D721Med (cell line): ENCODE data around the gene TBX15.

Experiments
- DNase-seq: peaks from one replicate; pipeline ENCODE4 v3.0.0; 2011; ENCODE audit warnings: low spot score; ENCODE audit not compliant: insufficient read length
- FAIRE-seq: peaks from 2 replicates; lab custom pipeline; 2011; peaks lifted over from hg19 to GRCh38; lab: Jason Lieb, UNC
- TF ChIP-seq, protein P1 (sequence below): IDR thresholded peaks from 2 replicates; pipeline ENCODE4 v1.5.1; 2012; ENCODE audit warnings: mild to moderate bottlenecking, control low read depth; ENCODE audit not compliant: insufficient read depth; ENCODE audit errors: missing control alignments

The TBX15 gene

GRCh38 chr1:118890851-118891384 is 97.2 kb downstream of the TBX15 start:
- no peak for DNase-seq
- no peak for FAIRE-seq
- TF ChIP-seq, protein P1, sequence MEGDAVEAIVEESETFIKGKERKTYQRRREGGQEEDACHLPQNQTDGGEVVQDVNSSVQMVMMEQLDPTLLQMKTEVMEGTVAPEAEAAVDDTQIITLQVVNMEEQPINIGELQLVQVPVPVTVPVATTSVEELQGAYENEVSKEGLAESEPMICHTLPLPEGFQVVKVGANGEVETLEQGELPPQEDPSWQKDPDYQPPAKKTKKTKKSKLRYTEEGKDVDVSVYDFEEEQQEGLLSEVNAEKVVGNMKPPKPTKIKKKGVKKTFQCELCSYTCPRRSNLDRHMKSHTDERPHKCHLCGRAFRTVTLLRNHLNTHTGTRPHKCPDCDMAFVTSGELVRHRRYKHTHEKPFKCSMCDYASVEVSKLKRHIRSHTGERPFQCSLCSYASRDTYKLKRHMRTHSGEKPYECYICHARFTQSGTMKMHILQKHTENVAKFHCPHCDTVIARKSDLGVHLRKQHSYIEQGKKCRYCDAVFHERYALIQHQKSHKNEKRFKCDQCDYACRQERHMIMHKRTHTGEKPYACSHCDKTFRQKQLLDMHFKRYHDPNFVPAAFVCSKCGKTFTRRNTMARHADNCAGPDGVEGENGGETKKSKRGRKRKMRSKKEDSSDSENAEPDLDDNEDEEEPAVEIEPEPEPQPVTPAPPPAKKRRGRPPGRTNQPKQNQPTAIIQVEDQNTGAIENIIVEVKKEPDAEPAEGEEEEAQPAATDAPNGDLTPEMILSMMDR, result no peak

GRCh38 chr1:118884946-118885345 is 103.2 kb downstream of the TBX15 start:
- FAIRE-seq (no peak), DNase-seq (no peak)
- TF ChIP-seq, protein P1, result no peak

- FAIRE-seq (no peak), DNase-seq (no peak)
- TF ChIP-seq, protein P1, result no peak
Observed at GRCh38 chr1:118881751-118882150, 106.4 kb downstream of the TBX15 start.

- FAIRE-seq (no peak), DNase-seq (no peak)
- TF ChIP-seq, protein P1, result no peak
Observed at GRCh38 chr1:118878661-118879060, 109.5 kb downstream of the TBX15 start.

DNA sequence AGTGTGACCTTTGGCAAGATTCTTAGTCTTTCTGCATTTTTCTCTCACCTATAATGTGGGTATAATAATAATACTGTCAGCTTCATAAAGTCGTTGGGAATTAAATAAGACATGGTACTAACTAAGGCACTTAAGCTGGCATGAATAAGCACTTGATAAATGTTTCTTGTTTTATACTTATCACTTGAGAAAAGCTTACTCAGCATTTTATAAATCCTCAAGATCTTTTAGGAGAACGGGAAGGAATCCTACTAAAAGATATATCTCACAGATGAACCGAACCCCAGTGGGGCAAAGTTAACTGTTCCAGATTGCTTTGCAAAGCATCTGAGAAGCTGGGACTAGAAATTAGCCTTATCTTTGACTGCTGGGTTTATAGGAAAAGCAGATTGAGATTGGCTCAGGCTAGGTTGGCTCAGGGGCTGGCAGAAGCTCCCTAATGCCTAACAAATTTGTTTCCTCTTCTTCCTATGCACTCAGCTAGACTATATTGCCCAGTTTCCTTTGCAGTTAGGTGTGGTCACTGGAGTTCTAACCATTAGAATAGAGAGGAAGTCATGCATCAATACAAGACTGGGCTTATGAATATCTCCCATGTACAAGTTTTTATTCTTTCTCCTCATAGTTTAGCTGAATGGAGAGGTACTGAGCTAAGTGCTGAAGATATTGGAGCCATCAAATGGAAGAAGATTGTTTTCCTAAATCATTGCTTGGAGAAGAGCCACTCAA is 110.3 kb downstream of the TBX15 start:
- FAIRE-seq (no peak), DNase-seq (no peak)
- TF ChIP-seq, protein P1, result no peak

DNA sequence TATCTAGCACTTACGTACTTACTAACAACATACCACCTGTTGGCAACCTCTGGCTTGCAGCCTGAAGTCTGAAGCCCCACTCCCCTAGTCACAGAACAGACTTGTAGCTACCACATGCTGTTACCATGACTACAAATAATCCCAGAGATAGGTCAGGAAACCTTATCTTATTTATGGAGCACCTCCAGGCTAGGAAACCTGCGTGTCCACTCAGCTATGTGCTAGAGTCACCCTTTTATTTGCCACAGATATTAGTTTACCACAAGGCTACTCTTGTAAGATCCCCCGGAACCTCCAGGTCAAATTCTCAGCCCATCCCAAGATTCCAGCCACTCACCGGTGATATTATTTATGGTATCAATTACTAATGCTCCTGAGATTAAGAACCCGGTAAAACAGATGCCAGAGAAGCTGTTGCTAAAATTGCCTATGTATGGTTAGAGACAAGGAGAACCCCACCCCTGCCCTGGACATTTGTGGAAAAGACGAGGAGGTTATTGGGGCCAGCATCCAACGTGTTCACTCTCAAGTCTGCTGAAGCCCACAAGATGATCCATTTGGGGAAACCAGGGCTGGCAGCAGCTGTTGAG is 116.5 kb downstream of the TBX15 start:
- DNase-seq (no peak), FAIRE-seq (no peak)
- TF ChIP-seq, protein P1, result no peak

- FAIRE-seq, result no peak
- no peak for DNase-seq
- TF ChIP-seq, protein P1, result no peak
Observed at GRCh38 chr1:118868387-118868786, 119.8 kb downstream of the TBX15 start.
